Fibroblast of gingiva (primary cell): ENCODE measurements around the gene SEC16A.

Source experiments
- DNase-seq: peaks from one replicate; pipeline ENCODE4 v3.0.0-alpha.2; 2011; ENCODE audit warnings: low read depth

Gene SEC16A

DNA sequence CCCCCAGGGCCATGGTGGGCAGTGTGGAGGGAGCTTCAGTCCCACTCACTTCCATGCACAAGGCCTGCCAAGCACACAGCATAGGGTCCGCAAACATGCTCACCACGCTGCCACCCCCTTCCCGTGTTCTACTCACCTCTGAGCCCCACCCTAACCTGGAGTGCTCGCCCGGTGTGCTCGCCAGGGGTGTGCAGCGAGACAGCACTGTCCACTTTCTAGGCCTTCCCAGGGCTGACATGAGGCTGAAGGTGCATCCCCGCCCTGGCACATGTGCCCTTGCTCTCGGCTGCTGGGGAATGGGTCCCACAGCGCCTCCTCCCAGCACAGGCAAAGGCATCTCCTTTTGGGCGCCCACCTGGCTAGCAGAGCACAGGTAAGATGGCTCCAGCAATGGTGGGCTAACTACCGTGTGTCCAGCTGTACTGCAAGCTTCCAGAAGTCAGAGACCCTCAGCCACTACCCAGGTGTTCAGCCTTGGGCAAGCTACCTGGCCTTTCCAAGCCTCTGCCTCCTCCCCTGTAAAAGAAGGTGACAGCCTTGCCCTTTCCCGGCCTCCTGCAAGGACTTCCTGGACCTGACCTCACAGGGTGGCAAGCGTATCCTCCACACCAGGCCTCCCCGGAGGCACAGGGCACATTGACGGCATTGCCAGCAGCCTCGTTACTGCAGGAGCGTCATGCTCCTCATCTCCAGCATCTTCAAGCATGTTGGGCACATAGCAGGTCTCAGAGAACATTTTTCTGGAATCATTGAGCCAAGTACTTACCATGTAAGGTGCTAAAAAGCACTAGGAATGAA lies 4.2 kb upstream of the SEC16A start:
- no peak for DNase-seq

DNA sequence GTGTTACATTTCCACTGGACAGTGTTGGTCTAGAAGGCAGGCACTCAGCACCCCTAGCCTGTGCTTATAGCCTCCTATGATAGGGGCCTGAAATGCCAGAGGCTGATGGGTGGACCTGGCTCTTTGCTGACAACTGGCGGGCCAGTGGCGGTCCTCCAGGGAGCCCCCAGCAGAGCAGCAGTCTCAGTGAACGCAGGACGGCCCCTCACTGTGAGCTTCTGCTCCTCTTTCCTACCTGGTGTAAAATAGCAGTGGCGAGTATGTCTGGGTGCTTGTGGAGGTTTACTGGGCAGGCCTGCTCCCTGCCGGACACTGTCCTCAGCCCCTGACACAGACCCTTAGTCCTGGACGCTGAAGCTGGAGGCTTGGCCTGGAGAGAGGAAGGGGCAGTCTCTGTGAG lies 3.3 kb upstream of the SEC16A start:
- no peak for DNase-seq

DNA sequence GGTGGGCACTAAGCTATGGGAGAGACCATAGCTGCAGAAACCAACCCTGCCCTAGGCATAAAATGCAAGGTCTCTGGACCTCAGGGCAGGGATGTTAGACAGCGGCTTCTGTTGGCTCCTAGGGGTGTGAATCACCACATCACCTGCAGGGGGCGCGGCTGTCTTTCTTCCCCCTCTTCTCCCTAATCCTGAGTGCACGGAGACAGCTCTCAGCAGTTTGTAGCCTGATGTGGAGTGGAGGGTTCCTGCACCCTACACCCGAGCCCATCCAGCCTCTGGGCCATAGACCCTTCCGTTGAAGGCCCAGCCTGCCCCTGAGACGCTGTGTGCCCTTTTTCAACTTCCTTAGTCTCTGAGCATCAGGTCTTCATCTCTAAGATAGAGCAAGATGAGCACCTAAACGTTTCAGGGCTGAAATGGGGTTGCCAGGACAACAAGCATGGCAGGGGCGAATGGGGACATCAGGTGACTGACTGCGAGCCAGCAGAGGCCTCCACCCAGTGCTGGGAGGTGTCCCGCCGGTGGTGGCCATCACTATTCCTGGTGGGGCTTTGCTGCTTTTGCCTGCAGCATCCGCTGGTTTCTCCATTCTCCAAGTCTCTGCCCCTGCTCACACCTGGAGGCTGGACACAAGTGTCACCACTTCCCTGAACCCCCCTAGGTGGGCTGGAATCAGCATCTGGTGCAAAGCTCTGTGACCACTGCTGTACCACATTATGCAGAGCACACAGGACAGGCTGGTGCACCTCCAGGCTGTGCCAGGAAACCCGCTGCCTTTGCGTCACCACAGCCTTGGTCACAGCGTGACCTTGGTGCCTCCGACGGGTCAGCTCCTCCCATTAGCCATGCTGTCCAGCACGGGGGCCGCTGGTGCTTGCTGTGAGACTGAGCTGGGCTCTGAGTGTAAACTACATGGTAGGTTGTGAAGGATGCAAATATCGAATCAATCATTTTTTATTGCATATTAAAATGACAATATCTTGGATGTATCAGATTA lies 2.5 kb upstream of the SEC16A start:
- peak; percentile 56 for DNase-seq

DNA sequence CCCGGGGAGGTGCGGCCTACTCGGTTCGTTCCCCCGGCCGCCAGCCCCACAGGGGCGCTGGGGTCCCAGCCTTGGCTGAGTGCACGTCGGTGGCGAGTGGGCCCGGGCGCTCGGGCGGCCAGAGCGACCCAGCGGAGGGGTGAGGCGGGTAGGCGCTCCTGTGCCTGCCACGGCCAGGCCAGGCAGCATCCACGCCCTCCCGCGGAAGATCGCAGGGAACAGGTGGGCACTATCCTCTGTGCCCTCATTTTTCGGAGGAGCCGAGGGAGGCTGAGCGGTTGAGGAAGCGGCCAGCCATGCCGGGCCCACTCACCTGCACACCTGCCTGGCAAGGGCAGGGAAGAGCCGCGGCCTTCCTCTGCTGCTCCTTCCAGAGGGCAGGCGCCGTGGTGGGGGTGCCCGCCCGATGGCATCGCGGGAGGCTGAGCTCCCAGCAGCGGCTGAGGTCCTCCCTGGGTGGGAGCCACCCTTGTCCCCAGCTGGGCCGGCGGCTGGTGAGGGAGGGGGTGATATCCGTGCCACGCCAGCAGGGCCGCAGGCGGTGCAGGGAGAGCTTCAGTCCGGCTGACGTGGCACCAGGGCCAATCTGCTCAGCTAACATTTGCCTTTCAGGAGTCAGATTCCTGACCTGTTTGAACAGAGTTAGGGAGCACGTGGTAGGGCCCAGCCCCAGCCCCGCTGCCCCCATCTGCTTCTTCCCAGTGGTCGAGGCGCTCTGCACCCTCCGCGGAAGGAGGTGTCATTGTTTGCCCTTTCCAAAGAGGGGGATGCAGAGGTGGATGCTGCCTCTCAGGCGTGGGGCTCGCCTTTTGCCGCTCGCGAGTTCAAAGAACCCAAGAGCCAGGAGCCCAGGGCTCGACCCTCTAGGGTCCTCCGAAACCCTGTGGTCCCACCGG lies 1.6 kb upstream of the SEC16A start:
- DNase-seq, result no peak

DNA sequence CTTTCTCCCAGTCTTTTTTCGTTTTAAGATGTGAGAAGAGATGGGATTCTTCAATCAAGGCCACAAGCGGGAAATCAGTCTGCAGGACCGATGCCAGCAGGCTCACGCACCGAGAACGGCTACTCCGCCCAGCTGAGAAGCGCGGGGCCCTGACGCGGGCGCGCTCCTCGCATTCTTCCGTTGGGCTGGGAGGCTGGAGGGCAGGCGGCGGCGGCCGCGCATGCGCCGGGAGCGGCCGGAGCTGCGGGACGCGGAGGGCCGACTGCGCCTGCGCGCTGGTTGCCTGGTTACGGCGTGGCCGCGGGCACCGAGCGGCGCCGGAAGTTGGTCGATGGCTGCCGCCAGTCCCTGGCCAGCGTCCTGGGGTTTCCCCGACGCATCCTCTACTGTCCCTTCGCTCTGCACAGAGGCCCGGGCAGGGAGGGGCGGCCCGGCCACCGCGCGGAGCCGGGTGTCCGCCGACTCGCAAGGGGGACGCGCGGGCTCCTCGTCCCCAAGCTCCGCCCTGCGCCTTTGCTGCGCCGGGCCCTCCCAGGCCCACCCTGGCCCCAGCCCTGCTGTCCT lies 831 bp upstream of the SEC16A start:
- peak; percentile 75 for DNase-seq

DNA sequence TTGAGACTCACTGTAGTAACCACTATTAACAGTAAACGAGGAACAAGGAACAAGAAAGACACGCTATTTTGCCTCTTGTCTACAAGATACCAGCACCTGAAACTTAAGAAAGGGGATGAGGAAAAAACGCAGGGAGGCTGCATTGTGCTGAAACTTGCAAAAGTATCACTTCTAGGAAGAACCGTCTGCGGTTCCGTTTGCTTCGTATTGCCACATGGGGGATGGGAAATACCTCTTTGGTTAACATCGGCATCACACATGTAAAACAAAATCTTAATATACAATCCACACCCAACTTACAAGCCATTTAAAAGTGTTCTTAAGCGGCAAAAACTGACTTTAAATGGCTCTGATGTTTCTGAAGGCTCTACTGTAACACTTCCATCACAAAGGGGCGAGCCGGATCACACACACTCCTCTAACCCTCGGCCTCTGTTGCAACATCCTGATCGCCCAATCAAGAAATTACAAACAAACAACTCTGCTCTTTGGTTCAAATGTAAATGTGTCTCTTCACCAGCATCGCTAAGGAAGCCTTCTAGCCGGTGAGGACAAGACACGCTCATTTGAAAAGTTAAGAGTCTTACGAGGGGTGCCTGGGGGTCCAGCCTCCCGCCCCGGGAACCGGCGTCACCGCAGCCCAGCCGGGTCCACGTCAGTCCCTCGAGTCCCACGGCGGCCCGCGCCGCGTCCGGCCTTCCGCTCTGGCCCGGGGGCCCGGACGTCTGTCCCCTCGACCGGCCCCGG lies 621 bp downstream of the SEC16A start:
- DNase-seq, result peak; percentile 54

DNA sequence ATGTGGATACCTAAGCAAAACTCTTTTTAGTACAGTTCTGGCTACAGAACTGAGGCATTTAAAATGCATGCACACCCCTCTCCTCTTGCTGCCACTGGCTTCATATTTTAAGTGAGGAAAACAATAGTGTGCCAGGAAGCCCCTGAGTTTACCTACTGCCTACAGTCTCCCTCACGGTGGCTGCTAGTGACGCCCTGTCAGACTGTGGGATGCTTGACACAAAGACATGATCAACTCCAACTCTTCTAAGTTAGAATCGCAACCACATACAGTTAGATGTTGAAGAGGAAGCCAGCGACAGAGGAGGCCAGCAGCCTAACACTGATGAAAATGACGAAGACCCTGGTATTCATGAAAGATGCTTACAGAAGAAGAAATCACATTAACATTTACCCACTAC lies 1.3 kb downstream of the SEC16A start:
- DNase-seq, result no peak

DNA sequence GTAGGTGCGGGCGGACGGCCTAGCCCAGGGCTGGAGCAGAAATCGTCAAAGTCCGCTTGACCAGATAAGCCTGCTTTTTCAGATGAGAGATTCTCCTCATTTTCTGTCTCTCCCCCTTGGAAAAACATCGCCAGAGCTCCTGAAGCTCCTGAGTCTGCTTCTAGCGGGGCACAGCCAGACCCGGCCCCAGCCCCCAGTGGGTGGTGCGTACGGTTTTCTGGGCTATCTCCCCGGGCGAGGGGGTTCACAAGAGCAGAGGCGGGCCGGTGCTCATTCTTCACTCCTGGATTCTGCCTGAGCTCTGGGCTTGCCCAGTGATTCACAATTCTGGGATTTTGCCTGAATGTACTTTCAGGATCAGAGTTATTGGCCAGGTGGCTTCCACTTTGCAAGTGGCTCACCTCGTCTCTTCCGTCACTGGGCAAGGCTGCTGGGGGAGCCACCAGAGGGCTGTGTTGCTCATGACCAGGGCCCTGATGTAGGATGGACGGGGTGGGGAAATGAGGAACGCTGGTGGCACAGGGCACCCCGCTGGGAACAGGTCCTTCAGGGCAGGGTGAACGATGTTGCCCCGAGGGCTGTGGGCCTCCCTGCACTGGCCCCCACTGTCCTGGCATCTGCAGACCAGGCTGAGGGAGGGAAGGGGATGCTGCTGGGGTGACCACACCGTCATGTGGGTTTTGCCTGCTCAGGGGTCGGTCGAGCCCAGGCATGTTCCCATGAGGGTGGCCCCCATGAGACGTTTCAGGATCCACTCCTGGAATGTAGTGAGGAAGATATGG lies 6.3 kb downstream of the SEC16A start:
- DNase-seq, result no peak

DNA sequence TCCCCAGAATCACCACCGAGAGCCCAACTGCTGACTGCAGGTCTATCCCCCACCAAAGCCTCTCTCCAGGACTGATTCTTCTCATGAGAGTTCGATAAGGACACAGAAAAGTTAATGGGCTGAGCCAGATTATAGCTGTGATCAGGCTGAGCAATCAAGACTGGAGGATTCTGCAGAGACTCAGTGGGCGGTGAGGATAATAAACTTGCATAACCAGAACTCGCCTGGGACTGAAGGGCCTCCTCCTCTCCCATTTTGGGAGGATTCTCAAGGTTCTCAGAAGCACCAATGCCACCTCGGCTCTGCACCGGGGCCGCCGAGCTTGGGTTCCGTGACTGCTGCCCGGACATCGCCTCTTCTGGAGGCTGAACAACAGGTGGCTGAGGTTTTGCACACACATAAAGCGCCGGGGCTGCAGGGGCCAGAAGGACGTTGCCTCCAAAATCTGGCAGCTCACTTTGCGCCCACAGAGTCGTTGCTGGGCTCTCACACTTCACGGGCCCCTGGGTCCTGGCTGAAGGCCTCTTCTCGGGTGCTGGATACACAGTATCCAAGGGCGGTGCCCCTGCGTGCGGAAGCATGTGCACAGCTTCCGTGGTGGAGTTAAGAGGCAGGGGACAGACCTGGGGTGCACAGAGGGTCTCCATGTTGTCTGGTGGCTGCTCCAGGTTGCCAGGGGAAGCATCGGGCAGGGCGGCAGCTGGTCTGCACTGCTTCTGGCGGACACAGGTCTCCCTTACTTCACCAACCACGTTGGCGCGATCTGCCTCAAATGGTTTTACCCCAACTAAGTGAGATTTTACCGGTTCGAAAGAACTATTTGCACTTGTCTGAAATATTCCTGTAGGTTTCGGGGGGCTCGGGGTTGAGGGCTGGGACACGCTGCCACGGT lies 7.6 kb downstream of the SEC16A start:
- DNase-seq, result no peak

DNA sequence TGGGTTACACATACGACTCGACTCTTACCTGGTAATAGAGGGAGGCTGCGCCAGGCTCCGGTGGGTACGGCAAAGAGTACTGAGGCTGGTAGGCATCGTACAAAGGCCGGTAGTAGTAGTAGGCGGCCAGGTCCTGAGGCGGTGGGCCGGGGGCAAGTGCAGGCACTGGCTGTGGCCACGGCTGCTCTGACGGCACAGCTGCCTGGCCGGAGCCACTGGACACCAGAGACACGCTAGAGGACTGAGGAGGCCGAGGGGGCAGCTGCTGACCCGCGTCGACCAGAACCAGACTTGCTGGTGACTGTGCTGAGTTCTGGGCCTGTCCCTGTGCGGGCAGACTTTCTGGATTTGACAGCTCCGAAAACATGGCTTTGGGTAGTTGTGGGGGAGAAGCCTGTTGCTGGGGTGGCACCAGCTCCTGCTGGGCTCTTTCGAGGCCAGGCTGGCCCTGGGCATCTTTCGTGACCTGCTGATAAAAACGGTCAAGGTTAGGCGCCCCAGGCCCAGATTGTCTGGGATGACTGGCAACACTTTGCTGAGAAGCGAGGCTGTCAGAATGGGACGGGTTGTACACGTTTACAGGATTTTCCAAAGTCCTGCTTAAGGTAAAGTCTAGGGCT lies 8.7 kb downstream of the SEC16A start:
- DNase-seq, result no peak

DNA sequence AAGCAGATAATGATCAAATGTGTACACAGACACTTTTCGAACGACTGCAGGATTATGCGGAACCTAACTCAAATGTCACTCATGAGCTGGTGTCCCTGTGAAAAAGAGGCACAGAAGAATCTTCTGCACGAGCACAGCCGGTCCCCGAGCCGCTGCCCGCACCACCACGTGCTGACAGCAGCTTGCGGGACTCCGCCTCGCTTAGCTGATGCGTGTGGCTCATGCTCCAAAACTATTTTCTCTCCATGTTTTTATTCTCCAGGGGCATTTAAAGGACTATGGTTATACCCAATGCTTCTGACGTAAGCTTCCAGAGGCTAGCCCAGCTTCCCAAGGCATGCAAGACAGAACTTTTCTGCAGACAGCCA lies 9.5 kb downstream of the SEC16A start:
- DNase-seq, result no peak

DNA sequence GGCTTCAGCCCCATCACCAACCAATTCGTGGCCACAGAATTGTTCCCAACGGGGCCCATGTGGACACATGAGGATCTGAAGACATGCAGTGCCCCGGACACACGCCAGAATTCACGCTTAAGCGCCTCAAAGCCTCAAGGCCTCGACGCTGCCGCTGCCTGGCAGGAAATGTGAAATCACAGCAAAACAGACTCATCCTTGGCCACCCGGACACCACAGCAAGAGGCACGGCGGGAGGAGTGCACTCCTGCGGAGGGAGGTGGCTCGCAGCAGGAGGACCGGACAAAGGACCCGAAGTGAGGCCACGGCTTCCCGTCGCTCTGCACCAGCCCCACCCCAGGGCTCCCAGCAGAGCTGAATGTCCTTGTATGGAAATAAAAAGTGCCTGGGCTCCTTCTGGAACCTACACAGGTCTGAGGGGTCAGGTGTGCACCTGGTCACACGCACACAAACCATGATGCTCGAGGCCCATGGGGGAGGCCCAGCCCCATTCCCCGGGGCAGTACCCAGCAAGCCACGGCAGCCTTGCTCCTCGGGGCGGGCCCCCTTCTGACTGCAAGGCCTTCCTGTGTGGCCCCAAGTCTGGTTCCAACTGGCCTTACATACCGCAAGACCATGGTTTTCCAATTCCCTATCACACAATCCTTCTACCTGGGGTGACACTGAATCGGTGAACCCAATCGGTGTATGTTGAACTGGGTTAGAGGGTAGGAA lies 10.0 kb downstream of the SEC16A start:
- no peak for DNase-seq

DNA sequence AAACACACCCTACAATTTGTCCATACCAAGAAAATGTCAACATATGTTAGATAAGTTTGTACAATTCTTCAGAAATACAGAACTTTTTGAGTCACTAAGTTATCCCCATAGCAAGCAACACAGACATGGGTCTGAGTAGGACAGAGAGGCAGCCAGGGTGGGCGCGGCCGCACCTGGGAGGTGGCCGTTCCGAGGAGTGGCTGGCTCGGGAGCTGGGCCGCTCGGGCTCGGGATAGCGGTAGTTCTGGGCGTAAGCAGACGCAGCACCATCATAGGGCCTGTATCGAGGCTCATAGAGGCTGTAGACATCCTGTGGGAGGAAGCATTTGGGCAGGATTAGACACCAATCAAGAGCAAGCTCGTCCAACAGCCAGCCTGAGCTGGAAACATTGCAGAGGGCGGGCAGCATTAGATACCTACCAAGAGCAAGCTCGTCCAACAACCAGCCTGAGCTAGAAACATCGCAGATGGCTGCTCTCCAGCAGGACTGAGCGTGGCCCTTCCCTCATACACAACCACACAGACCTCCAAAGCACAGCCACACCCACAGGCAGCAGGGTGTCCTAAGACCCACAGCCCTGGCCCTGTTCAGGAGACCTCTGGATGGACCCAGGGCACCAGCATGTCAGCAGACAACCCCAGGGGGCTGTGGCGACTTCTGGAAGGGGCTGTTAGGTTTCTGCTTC lies 10.9 kb downstream of the SEC16A start:
- no peak for DNase-seq

DNA sequence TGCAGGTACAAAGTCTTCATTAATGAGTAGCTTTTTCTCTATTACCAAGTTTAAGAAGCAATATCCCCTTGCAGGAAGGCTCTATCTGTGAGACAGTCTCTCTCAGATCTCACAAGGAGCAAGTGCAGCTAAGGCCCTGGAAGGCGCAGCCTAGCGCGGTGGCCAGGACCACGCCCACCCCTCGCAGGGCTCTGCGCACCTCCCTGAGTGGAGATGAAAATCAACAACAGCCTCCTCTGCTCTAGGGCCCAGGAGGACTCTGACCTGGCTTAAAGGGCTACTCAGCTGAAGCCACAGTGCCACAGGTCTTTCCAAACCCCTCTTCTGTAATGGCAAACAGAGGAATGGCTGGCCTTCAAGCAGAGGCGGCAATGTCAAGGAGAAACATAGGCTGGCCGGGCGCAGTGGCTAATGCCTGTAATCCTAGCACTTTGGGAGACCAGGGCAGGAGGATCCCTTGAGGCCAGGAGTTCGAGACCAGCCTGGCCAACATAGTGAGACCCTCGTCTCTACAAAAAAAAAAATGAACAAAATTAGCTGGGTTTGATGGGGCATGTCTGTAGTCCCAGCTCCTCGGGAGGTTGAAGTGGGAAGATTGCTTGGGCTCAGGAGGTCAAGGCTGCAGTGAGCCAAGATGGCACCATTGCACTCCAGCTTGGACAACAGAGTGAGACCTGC lies 11.9 kb downstream of the SEC16A start:
- DNase-seq, result no peak

DNA sequence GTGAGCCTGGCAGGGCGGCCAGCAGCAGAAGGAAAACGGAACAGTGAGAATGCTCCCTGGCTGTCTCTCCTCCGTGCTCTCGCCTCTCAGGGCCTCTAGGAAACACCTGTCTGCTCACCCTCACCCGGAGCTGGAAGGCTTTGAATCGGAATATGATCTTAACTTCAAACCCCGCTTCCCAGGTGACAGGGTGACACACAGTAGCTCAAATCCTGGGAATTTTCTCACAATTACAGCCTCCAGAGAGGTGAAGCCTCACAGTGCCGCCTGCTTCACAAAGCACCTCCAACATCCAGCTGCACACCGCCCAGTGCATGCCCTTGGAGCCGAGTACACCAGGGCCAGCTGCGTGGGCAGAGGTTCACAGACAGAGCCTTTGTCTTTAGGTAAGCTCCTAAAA lies 12.5 kb downstream of the SEC16A start:
- DNase-seq, result no peak

DNA sequence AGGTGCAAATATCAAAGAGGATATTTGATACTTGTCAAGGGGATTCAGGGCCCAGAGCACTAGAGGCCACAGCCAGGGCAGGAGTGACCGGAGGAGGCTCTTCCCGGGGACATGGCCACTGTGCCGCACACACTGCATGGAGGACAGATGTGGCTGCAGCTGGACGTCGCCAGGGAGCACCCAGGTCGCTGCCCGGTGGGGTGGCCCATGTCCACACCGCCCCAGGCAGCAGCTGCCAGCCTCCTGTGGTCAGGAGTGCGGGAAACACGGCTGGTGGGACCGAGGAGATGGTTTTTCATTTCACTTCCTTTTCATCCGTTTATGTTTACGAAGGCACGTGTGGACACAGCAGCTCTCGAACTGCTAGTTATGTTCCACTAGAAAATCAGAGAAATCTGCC lies 15.1 kb downstream of the SEC16A start:
- no peak for DNase-seq

DNA sequence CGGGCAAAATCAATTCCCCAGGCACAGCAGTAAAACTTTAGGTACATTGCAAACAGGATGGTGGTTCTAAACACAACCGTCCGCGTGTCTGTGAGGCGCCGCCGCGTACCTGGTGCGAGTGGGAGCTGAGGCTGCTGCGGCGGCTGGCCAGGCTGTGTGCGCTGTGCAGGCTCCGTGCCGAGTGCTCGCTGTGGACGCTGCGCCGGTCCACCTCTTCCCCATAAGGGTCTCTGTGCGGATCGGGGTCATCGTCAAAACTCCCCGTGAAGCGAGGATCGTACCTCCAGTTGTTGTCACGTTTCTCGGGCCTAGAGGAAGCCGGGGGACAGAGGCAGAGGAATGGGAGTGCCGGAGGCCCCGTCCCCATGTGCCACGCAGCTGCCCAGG lies 16.7 kb downstream of the SEC16A start:
- DNase-seq, result no peak
